DMS153 (cell line): ENCODE measurements around the gene TIE1.

Experiments
- DNase-seq: peaks from one replicate; lab custom pipeline; 2025; lab: John Stamatoyannopoulos, UW

Gene TIE1

DNA sequence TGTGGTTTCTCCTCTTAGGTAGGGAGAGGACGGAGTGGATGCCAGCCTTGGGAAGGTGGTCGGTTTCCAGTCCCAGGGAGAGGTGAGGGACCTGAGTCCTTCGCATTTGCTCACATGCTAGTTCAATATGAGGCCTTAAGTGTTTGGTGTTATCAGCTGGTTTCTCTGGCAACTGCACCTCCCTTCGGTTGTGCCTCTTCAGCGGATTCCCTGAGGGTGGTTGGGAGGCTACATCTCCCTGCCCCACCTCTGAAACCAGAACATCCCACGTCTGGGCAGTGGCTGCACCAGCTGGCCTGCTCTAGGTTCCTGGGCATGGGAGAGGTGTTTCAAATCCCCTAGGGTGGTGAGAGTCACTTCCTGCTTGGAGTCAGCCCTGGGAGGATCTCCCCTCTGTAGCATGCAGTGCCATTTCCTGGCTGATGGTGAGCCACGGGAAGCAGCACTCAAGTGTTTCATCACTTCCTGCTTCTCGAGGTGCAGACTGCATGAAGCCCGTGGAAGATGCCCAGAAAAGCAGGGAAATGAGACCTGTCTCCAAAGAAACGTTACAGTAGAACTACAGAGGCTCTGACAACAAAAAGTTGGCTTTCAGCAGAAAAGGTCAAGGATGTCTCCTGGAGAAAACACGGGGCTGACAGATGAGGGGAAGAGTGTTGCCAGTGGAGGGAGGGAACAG, 26.5 kb upstream of the TIE1 start:
- DNase-seq: peak; percentile 96

DNA sequence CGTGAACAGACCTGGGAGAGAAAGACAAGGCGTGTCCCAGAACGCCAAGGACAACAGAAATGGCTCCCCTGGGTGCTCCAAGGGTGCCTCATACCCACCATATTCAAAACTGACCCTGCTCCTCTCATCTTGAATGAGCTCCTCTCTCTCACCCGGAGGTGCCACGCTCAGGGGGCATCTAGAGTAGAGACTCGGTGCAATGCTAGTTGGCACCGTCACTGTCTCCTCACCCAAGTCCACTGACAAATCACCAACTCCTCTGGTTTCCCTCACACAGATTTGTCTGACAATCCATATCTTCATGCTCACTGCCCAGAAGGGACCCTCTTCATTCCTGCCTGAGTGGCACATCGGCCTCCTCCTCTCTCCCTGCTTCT, 26.0 kb upstream of the TIE1 start:
- DNase-seq: no peak

DNA sequence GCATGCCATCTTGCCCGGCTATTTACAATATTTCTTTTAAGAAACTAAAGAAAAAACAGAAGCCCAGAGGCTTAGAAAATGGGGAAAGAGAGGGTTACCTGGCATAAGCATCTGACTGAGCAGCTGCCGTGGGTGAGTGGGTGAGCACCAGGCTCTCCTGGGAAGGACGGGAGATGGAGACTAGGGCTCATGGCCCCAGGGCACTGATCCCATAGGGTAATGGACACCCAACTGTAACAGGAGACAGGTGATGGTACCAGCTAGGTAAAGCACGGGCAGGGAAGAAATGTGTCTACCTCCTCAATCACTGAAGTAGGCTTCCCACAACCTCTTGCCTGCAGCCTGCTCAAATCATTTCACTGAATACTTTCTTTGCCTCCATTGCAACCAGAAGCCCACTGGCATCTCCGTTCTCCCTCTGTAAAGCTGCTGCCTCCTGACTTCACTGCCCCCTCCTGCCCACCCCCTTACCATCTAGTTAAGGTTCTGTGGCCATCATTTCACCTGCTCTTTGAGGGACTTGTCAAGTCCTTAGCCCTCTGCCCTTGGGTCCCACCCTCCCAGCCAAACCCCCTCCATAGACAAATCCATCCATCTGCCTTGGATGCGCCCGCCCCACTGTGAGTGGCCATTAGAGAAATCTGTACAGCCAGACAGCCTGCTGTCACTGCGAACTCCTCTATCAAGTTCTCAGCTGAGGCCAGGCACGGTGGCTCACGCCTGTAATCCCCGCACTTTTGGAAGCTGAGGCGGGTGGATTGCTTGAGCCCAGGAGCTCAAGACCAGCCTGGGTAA, 24.8 kb upstream of the TIE1 start:
- DNase-seq: no peak

DNA sequence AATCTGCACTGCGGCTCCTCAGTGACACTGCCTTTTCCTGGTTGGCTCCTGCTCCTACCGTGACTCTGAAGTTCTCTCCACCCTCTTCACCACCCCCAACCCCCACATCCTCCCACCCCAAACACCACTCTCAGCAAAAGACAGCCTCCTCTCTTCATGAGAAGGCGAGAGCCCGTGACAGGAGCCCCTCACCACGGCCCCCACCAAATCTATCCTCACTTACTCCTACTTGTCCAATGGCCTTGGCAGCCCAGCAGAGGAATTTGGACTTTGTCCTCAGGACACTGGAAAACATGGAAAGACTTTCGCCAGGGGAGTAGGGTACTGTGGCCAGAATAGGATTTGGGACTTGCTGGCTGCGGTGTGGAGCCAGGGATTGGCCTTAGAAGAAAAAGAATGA, 24.1 kb upstream of the TIE1 start:
- no peak for DNase-seq

DNA sequence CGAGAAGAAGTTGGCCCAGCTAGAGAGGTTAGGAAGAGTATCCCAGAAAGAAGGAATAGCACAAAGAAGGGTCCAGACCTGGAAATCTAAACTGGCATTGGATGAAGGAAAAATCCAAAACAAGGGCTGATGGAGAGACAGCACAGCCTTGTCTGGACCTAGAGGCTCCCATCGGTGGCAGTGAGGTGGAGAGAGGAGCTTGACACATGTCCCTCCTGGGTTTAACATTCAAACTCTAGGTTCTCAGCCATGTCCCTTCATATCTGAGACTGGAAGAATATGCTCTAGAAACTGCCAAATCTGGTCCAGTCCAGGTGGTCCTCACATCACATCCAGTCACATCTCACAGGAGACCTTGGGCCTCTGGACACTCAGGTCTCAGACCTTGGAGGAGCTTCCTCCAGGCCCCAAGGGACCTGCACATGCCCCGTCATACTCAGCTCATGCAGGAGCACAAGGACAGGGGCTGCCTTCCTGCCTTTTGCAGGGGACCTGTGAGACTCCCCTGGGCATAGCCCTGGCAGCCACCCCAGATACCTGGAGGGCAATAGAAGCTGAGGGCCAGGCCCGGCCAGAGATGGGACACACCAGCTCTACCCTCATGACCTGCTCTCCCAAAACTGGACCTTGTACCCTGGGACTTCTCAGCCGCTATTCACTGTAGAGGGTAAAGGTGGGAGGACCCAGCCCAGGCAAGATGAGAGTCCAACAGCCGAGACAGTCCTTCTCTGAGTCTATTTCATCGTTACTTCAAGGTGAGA, 23.5 kb upstream of the TIE1 start:
- DNase-seq: no peak

DNA sequence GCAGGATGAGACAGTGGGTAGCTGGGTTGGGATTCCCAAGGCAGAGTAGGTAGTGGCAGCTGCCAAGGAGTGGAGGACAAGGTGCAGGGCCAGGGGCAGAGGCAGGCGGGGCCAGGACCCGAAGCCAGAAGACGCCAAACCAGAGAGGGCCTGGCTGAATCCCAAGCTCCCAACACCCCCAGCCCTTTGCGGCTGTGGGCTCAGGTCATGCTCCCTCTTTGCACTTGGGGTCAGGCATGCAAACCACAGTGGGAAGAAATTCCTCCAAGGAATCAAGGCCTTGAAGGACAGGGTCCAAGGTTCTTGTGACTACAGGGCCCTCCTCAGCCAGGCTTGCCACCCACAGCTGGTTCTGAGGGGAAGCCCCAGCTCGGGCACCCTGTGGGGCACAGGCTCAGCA, 21.6 kb upstream of the TIE1 start:
- no peak for DNase-seq

DNA sequence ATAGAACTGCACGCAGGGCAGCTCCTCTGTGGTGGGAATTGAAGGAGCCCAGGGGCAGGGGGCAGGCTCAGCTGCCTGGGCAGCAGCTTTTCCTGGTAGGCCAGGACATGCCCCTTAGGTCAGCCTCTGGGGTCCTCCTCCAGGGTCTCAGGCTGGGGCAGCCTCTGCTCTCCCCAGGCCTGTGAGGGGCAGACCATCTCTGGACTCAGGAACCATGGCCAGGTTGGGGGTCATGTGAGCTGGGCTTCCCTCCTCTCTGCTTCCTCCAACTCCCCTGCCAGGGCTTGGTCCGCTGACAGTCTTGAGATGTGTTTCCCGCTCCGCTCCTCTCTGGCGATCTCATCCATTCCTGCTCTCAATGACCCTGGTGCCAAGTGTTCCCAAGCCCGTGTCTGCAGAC, 21.1 kb upstream of the TIE1 start:
- DNase-seq: no peak

DNA sequence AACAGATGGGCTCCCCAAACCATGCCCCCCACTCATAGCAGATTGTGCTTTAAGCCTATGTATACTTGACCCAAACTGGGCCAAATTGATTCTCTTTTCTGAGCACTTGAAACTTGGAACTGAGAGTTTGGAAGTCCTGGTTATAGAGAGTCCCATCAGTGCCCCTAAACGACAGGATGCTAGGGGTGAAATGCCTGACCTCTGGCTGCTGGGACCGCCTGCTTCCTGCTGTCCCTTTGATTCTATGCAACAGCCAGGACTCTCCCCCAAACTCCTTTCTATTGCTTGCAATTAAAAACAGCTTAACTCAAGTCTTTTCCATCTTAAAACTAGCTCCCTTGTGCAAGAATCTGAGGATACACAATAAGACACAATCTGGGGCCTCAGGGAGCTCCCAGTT, 20.1 kb upstream of the TIE1 start:
- DNase-seq: no peak

DNA sequence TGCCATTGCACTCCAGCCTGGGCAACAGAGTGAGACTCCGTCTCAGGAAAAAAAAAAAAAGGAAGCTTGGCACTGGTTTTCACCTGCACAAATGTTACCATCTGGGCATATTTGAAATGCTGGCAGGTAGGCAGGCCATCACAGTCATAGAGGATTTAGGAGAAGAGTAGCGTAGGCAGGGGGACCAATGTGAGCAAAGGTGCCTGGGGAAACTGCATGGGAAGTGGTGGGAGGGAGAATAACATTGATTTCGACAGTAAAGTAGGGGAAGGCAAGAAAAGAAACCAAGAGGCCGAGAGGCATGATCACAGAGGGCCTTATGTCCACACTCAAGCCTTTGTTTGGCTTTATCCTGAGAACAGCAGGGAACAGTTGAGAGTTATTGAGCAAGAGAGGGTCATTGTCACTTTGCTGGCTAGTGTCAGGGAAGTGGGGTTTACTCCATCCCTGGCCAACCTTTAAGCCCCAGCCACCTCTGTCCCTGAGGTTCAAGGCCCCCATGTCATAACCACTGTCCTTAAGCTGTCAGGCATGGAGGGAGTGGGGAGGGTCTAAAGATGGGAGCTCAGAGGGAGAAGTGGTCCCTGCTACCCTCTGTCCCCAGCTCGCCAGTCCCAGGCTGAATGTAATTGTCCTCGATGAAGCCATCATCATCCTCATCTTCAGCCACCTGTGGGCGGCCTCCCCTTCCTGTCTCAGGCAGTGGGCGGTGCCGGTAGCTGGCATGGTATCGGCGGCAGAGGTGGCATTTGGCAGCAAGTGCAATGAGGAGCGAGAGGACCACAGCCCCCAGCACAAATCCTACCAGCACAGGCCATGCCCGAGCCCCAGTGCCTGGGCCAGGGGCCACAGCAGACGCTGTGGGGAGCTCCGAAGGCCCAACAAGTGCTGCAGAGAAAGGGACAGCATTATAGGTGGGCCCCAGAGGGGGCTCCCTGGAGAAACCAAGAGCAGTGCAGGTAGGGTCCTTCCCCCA, 18.3 kb upstream of the TIE1 start:
- DNase-seq: no peak

DNA sequence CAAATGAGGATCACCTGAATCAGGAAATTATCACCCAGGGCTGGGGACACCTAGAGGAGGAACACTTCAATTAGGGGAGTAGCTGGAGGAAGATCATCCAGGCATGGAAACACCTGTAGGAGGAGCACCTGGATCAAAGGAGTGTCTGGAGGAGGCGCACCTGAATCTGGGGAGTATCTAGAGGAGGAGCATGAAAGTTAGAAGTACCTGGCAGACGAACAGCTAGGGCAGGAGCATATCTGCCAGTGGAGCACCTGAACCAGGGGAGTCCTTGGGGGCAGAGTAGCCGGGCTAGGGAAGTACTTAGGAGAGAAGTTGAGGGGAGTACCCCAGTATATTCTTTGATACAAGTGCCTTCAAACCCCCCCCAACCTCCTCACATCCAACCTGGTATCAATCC, 16.7 kb upstream of the TIE1 start:
- DNase-seq: no peak

DNA sequence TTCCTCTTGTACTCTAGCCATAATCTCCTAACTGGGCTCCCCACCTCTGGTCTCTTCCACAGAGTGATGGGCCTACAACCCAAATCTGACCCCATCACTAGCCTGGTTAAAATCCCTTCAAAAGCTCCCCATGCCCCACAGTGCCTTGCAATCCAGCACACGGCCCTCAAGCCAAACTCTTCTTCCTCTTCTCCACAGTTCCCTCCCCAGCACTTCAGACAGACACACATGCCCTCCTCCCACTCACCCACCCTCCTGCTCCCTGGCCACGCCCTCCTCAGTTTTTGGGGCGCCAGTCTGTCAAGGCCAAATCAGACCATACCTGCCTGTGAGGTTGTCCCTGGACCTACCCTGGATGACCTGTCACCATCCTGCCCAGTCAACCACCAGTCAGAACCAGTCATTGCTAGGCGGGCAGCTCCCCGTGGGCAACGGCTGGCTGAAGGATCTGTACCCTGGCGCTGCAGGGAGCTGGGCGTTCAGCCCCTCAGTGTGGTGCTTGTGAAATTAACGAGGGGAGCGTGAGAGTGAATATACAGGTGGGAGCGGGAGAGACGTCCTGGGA, 16.2 kb upstream of the TIE1 start:
- DNase-seq: no peak

DNA sequence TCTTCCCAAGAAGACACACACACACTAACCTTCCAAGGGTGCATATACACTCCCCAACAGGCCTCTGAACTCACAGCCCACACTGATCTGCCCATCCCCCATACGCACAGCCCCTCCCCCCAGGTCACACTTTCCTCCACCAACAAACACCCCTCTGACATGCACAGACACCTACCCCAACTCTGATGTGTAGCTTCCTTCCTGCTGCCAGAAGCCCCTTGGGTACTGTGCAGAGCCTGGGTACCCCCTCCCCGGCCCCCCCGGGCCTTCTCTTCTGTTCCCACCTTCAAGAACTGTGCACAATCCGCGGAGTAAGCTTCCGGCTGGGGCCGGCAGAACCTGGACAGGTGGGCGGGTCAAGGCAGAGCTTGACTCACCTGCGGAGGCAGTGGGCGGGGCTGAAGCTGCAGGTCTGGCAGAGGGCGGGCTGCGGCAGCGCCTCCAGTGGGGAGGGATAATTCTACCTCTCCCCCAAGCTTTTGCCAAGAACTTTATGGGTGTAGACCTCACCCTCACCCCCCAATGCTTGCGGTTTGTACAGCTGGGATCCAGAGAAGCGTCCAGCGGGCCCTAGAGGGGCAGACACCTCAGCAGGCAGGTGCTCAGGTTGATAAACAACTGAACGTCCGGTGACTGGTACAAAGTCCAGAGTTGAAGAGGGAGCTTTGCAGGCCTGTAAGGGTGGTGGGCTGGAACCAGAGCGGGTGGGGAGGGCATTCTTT, 15.4 kb upstream of the TIE1 start, which contains the start of gene C1orf210:
Gene C1orf210, minus strand, starts transcription at position 313 of the 722 bp plus-strand sequence. CDS start 2,311 bp downstream, outside the sequence.
- DNase-seq: peak; percentile 93

DNA sequence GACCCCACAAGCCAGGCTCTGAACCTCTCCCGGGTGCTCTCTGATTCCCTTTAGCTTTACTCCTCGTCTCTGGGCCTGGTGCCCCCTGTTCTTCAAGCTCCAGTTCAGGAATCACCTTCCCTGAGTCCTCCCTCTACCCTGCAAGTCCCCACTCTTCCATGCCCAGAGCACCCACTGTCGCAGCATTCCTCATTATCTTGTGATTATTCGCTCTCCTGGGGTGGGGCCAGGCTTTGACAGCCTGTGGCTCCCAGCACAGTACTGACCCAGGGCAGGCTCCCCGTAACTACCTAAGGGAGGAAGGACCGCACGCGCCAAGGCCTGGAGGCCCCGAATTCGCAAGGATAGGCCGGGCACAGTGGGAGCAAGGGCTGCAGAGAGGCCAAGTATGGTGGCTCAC, 14.7 kb upstream of the TIE1 start:
- DNase-seq: no peak

DNA sequence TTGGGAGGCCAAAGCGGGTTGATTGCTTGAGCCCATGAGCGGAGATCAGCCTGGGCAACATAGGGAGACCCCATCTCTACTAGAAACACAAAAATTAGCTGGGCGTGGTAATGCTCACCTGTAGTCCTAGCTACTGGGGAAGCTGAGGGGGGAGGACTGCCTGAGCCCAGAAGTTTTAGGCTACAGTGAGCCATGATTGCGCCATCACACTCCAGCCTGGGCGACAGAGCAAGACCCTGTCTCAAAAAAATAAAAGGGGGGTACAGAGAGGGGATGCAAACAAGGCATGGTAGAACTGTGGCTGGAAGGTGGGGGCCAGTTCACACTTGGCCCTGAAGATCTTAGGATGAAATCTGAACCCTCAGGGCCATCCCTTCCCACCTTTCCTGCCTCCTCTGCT, 14.2 kb upstream of the TIE1 start:
- DNase-seq: no peak

DNA sequence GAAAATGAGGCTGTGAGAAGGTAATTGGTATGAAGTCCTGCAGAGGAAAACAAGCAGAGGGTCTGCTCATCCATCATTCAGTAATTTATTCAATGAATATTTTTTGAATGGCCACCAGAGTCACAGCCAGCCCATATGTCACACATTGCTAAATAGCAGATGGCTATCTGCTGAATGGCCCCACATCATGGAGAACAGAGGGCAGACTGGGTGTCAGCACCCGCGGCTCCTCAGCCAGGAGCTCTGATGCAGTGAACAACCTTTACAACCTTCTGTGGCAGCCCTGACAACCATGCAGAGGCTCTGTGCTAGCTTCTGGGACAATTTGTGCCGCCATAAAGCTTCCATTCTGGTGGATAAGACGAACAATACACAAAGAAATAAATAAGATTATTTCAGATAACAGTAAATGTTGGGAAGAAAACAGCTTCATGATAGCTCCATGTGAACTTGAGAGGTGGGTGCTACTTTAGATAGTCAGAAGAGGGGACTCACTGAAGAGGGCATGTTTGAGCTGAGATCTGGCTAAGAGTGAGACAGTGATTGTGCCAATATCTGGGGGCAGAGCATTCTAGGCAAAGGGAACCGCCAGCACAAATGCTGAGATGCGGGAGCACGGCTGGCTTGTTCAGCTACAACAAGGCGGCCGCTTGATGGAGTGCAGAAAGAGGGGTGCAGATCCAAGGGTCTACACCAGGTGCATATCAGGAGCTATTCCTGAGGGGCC, 12.6 kb upstream of the TIE1 start:
- no peak for DNase-seq

DNA sequence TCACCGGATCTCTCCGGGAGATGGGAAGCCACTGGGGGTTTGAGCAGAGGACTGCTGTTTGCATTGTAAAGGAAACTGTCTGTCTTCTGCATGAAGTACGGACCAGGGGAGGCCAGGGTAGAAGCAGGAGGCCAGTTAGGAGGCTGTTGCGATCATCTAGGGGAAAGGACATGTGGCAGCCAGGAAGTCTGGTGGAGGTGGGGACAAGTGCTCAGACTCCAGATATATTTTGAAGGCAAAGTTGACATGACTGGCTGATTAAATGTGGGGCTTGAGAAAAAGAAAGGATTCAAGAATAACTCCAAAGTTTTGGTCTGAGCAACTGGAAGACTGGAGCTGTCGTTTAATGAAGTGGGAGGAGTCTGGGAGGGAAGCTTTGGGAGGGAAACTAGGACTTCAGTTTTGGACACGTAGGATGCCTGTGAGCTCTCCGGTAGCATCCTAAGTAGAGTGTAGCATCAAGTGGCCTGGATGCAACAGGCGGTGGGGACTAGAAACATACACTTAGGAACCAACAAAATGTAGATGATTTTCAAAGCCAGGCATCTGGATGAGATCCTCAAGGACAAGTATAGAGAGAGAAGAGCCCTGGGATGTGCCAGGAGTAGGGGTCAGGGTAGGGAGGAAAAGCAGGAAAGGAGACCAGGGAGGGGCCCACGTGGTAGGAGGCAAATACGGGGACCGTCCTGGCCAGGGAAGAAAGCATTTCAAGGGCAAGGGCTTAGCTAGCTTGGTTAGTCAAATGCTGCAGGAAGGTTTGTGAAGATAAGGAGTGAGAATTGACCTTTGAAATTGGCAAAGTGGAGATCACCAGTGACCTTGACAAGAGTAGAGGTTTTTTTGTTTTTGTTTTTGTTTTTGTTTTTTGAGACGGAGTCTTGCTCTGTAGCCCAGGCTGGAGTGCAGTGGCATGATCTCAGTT, 11.7 kb upstream of the TIE1 start:
- DNase-seq: no peak

DNA sequence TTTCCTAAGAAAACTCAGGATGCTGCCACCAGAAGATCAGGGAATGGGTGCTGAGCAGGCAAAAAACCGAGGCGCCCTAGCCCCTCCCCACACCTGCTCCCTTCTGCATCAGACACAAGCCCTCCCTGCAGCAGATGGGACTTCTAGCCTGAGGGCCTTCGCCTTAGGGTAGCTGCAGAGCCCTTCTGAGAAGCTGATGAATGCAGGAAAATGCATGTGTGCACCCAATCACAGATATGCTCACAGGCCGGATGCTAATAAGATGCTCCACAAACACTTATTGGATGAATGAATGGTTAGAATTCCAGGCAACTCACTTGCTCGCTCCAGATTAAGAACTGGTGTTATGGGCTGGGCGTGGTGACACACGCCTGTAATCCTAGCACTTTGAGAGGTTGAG, 8.6 kb upstream of the TIE1 start:
- DNase-seq: no peak

DNA sequence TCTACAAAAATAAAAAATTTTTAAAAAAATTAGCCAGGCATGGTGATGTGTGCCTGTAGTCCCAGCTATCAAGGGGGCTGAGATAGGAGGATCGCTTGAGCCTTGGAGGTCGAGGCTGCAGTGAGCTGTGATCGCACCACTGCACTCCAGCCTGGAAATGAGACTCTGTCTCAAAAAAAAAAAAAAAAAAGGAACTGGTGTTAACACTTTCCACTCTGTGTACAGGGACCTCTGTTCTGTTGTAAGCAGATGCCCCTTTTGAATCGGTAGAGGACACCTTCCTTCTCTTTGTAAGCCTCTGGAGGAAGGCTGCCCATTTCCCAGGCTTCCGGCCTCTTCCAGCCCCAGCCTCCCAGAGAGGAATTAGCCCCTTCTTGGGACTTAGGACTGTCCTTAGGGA, 8.1 kb upstream of the TIE1 start:
- DNase-seq: no peak

DNA sequence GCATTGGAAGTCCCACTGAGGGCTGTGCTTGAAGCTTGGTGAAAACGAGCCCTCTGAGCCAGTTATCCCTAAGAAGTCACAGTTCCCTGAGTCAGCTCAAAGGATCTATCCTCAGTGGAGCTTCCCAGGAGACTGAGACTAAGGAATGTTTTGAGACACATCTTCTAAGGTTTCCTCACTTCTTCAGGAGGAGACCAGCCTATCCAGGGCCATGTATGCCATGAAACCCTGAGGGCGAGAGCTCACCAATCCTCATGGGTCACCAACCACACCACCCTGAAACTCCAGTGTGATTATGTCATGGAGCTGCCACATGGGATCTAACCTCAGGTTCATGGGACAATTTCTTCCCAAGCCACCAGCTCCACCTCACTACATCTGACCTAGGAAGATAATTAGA, 7.6 kb upstream of the TIE1 start:
- no peak for DNase-seq
